ENCODE results near the gene PPARA.

Gene PPARA

DNA sequence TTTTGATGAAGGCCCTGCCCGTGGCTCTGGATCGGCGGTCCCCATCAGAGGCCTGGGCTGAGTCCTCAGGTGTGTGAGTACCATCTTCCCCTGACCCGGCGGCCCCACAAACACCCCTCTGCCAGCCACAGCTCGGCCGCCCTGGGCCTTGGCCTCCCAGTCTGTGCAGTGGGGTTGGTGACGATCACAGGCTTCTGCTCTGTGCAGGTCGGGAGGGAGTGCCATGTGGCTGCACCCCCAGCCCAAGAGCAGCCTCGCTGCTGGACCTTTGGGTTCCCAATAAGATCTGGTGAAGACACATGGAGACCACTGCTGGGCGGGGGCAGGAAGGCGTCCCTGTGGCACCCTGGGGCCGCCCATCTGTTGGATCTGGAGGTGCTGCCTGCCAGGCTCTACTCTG, 47.1 kb upstream of the PPARA start:
- no peaks in the 10 kb centered on the region for H3K27me3 ChIP-seq (ENCODE audit: insufficient read depth, poor library complexity, severe bottlenecking)
- TF ChIP-seq SPI1 (IDR thresholded peaks at IDR 0.05; ENCODE audit: borderline replicate concordance, low read depth) (no peak), GABPA (IDR thresholded peaks at IDR 0.05; ENCODE audit: low read depth) (no peak), POLR2AphosphoS5 (IDR thresholded peaks at IDR 0.05; ENCODE audit: low read depth) (no peak)
- TF ChIP-seq, protein P1, sequence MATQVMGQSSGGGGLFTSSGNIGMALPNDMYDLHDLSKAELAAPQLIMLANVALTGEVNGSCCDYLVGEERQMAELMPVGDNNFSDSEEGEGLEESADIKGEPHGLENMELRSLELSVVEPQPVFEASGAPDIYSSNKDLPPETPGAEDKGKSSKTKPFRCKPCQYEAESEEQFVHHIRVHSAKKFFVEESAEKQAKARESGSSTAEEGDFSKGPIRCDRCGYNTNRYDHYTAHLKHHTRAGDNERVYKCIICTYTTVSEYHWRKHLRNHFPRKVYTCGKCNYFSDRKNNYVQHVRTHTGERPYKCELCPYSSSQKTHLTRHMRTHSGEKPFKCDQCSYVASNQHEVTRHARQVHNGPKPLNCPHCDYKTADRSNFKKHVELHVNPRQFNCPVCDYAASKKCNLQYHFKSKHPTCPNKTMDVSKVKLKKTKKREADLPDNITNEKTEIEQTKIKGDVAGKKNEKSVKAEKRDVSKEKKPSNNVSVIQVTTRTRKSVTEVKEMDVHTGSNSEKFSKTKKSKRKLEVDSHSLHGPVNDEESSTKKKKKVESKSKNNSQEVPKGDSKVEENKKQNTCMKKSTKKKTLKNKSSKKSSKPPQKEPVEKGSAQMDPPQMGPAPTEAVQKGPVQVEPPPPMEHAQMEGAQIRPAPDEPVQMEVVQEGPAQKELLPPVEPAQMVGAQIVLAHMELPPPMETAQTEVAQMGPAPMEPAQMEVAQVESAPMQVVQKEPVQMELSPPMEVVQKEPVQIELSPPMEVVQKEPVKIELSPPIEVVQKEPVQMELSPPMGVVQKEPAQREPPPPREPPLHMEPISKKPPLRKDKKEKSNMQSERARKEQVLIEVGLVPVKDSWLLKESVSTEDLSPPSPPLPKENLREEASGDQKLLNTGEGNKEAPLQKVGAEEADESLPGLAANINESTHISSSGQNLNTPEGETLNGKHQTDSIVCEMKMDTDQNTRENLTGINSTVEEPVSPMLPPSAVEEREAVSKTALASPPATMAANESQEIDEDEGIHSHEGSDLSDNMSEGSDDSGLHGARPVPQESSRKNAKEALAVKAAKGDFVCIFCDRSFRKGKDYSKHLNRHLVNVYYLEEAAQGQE (IDR thresholded peaks at IDR 0.05; ENCODE audit: insufficient replicate concordance, low read depth): no peak
- TF ChIP-seq, protein P2, sequence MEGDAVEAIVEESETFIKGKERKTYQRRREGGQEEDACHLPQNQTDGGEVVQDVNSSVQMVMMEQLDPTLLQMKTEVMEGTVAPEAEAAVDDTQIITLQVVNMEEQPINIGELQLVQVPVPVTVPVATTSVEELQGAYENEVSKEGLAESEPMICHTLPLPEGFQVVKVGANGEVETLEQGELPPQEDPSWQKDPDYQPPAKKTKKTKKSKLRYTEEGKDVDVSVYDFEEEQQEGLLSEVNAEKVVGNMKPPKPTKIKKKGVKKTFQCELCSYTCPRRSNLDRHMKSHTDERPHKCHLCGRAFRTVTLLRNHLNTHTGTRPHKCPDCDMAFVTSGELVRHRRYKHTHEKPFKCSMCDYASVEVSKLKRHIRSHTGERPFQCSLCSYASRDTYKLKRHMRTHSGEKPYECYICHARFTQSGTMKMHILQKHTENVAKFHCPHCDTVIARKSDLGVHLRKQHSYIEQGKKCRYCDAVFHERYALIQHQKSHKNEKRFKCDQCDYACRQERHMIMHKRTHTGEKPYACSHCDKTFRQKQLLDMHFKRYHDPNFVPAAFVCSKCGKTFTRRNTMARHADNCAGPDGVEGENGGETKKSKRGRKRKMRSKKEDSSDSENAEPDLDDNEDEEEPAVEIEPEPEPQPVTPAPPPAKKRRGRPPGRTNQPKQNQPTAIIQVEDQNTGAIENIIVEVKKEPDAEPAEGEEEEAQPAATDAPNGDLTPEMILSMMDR (IDR thresholded peaks at IDR 0.05; ENCODE audit: insufficient read depth, low read length): no peak
- no peak overlapping the region for H3K4me3 ChIP-seq (replicated peaks; ENCODE audit: insufficient read depth, low read length)
- H3K27ac ChIP-seq (replicated peaks): no peak overlapping the region
- no peak for DNase-seq (ENCODE audit: low read depth in 1 of 2, low spot score in 1 of 2)

DNA sequence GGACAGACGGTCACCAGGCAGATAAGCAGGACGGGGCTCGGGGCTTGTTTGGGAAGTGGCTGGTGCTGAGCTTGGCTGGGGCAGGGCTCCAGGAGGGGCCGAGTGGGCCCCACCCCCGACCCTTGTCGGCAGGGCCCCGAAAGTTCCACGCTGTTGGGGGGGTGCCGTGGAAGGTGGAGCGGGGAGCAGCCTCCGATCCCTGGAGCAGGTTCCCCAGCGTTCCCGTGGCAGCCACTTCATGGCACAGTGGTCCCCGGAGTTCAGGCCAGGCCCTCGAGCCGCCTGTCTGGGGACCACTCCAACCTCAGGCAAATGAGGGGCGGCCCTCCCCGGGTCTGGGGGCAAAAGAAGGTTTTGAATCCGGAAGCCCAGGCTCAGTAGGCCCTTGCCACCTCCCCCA, 46.7 kb upstream of the PPARA start:
- no peak overlapping the region for H3K4me3 ChIP-seq (replicated peaks; ENCODE audit: insufficient read depth, low read length)
- H3K27me3 ChIP-seq (ENCODE audit: insufficient read depth, poor library complexity, severe bottlenecking): no peaks in the 10 kb centered on the region
- no peak for TF ChIP-seq GABPA (IDR thresholded peaks at IDR 0.05; ENCODE audit: low read depth)
- TF ChIP-seq, protein P2 (IDR thresholded peaks at IDR 0.05; ENCODE audit: insufficient read depth, low read length): no peak
- TF ChIP-seq POLR2AphosphoS5 (IDR thresholded peaks at IDR 0.05; ENCODE audit: low read depth): no peak
- TF ChIP-seq SPI1 (IDR thresholded peaks at IDR 0.05; ENCODE audit: borderline replicate concordance, low read depth): no peak
- TF ChIP-seq, protein P1 (IDR thresholded peaks at IDR 0.05; ENCODE audit: insufficient replicate concordance, low read depth): no peak
- no peak for DNase-seq (ENCODE audit: low read depth in 1 of 2, low spot score in 1 of 2)
- H3K27ac ChIP-seq (replicated peaks): no peak overlapping the region

DNA sequence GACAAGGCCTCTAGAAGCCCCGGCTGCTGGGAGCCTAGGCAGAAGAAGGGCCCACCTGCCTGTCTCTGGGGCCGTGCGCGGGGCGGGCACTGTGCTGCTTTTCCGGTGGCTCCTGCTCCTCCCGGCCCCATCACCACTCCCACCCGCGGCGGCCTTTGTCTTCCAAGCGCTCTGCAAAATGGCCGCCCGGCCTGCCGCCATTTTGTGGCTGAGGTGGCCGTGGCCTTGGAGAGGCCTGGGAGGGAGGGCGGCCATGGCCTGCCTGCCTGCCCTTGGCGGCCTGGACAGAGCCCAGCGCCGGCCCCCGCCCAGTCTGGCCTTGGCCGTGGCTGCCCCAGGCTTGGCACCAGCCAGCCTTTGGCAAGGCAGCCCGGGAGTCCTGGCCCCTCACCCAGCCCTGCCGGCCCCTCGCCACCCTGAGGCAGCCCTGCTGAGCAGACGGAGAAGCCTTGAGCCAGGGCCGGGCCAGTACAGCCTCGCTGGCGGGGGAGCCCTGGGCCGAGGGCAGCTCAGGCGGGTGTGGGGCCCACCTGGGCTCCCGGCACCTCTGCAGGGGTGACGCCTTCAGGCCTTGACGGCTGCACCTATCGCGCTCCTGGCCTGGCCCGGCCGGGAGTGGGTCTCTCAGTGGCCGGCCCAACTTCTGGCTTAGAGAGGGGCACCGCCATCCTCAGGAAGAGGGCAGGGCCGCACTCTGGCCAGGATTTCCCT, 46.0 kb upstream of the PPARA start:
- Histone ChIP-seq H3K27ac (replicated peaks) (no peak overlapping the region), H3K27me3 (ENCODE audit: insufficient read depth, poor library complexity, severe bottlenecking) (no peaks in the 10 kb centered on the region), H3K4me3 (replicated peaks; ENCODE audit: insufficient read depth, low read length) (no peak overlapping the region)
- TF ChIP-seq SPI1 (IDR thresholded peaks at IDR 0.05; ENCODE audit: borderline replicate concordance, low read depth) (no peak), POLR2AphosphoS5 (IDR thresholded peaks at IDR 0.05; ENCODE audit: low read depth) (no peak), GABPA (IDR thresholded peaks at IDR 0.05; ENCODE audit: low read depth) (no peak)
- TF ChIP-seq, protein P1 (IDR thresholded peaks at IDR 0.05; ENCODE audit: insufficient replicate concordance, low read depth): no peak
- TF ChIP-seq, protein P2 (IDR thresholded peaks at IDR 0.05; ENCODE audit: insufficient read depth, low read length): no peak
- no peak for DNase-seq (ENCODE audit: low read depth in 1 of 2, low spot score in 1 of 2)
